Spleen (tissue), 7 donors: ENCODE results near the gene RRAD.

ENCODE experiments used
- CTCF ChIP-seq, 11 experiments: fragments of 200-600 bp in 7 of 11; fragments of 450-650 bp in 4 of 11; sonication (generic) in 4 of 11; IDR thresholded peaks in 8 of 11; conservative IDR thresholded peaks in 3 of 11; 1 replicate in 7 of 11; 2 replicates in 4 of 11; pipeline versions ENCODE4 v1.4.0 to v1.8.0; 2016 to 2021; ENCODE audit warnings: antibody characterized with exemption in 11 of 11, inconsistent platforms in 4 of 11, mild to moderate bottlenecking in 1 of 11
- POLR2A ChIP-seq, 3 donors: fragments of 450-650 bp; IDR thresholded peaks; one replicate each; pipeline ENCODE4 v1.5.1; 2017; ENCODE audit warnings: antibody characterized with exemption in 3 of 3, mild to moderate bottlenecking in 1 of 3
- POLR2AphosphoS5 ChIP-seq, 3 donors: sonication (generic); formaldehyde crosslinking; IDR thresholded peaks; one replicate each; pipeline ENCODE4 v1.5.1; 2017; ENCODE audit warnings: antibody characterized with exemption in 3 of 3
- donor health status: DM: no; HTN: no; CAD: no; lungs with moderate emphysema.
- donor health status: DM: no; HTN: no; CAD: no.
- donor health status: DM: no; HTN: no; CAD: no.

GRCh38 chr16:66916518-66916917 is 8.8 kb downstream of the RRAD start:
- no peak for TF ChIP-seq CTCF (IDR thresholded peaks at IDR 0.05 in 8 of 11, conservative IDR thresholded peaks at IDR 0.05 in 3 of 11)
- TF ChIP-seq POLR2AphosphoS5 (IDR thresholded peaks at IDR 0.05), result no peak
- TF ChIP-seq POLR2A (IDR thresholded peaks at IDR 0.05), result no peak
